Cardiac ventricle fibroblast (primary cell): ENCODE data around the gene NKX6-1. TPM values are rescaled to one million over a fixed set of nuclear protein-coding genes. Genes with fewer than 3 reads are reported as not detected.

Experiments used
- total RNA-seq: library from RNA; depleted of rRNA; stranded (reverse); fragments of >200 nt; gene quantifications from 2 replicates; pipeline ENCODE4 v1.2.3, GENCODE V29; 2015

The NKX6-1 gene
- total RNA-seq, result not detected in 2 replicates

DNA sequence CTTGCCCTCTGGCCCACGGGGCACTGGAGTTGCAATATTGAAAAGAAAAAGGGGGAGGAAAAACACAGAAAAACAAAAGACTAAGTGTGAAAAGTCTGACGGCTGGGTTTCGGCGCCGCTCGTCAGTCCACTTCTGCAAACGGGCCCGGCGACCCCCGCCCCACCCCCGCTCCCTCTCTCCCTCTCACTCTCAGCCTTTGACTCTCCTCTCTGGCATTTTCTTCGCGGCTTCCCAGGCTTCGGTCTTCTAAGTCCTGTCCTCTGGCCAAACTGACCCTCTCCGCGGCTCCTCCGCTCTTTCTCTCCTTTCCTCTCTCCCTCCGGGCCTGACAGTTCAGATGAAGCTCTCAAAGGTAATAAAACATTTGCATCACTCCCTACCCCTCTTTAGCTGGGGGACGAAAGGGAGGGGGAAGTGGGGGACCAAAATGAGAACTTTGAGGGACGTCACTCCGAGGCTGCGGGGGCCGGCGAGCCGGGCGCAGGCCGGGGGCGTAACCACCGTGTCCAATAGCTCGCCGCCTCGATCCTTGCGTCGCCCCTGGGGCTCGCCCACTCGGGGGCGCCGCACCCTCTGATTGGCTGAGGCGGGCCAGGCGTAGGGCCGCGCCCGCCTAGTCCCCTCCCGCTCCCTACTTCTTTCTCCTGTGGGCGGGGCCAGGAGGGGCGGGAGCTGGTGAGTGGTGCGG, at the start of gene NKX6-1:
Gene NKX6-1 (minus strand): TSS at position 358 of the 689 bp plus-strand sequence. CDS start 1,064 bp downstream, outside the sequence.

Other genes with a start within 250 kb of the NKX6-1 start
- gene CDS1, start 83.8 kb upstream of the NKX6-1 start, total RNA-seq, result 0.24 and 0.56 TPM in 2 replicates